Measurements from ENCODE around the gene GPD2.
A peak's percentile ranks its signal among the peaks of the same experiment; 100 is the strongest.

Gene GPD2

GRCh38 chr2:156435718-156436496 is at the start of gene GPD2 (continued):
- TF ChIP-seq ZBTB11 (tag by site-specific recombination; conservative IDR thresholded peaks at IDR 0.05; ENCODE audit: low read depth) (0 out of 2 replicates have a peak, but pooled peaks have one; percentile 66), MEIS1 (CRISPR knock-in tag; IDR thresholded peaks at IDR 0.05; ENCODE audit: borderline replicate concordance) (no peak), ZNF133 (tag by site-specific recombination; IDR thresholded peaks at IDR 0.05) (no peak), ZNF350 (tag by site-specific recombination; IDR thresholded peaks at IDR 0.05) (no peak), ZNF768 (tag by site-specific recombination; IDR thresholded peaks at IDR 0.05) (no peak), WT1 (tag by site-specific recombination; IDR thresholded peaks at IDR 0.05) (no peak; the same call in 1 of the 2 replicates), PBX3 (CRISPR knock-in tag; IDR thresholded peaks at IDR 0.05) (0 out of 2 replicates have a peak, but pooled peaks have one; percentile 63), ZNF610 (tag by site-specific recombination; IDR thresholded peaks at IDR 0.05; ENCODE audit: borderline replicate concordance) (no peak), ZNF843 (tag by site-specific recombination; IDR thresholded peaks at IDR 0.05) (no peak), ZNF157 (tag by site-specific recombination; IDR thresholded peaks at IDR 0.05) (no peak), ZNF544 (tag by site-specific recombination; IDR thresholded peaks at IDR 0.05) (no peak), INSM2 (tag by site-specific recombination; IDR thresholded peaks at IDR 0.05) (no peak), ZNF776 (tag by site-specific recombination; IDR thresholded peaks at IDR 0.05; ENCODE audit: borderline replicate concordance) (no peak), ZNF560 (tag by site-specific recombination; IDR thresholded peaks at IDR 0.05; ENCODE audit: borderline replicate concordance) (no peak), PRDM1 (tag by site-specific recombination; IDR thresholded peaks at IDR 0.05) (no peak), ZNF423 (tag by site-specific recombination; IDR thresholded peaks at IDR 0.05) (0 out of 2 replicates have a peak, but pooled peaks have one; percentile 3), ZNF211 (tag by site-specific recombination; IDR thresholded peaks at IDR 0.05; ENCODE audit: low read depth) (no peak), ZNF274 (IDR thresholded peaks at IDR 0.05; ENCODE audit: low read length) (no peak), ZNF274 (tag by site-specific recombination; IDR thresholded peaks at IDR 0.05; ENCODE audit: borderline replicate concordance) (no peak), ZNF292 (tag by site-specific recombination; IDR thresholded peaks at IDR 0.05; ENCODE audit: borderline replicate concordance, low read depth) (no peak), ZNF792 (tag by site-specific recombination; IDR thresholded peaks at IDR 0.05) (no peak), PATZ1 (tag by site-specific recombination; IDR thresholded peaks at IDR 0.05) (peak; percentile 82), ZIC2 (tag by site-specific recombination; IDR thresholded peaks at IDR 0.05) (0 out of 2 replicates have a peak, but pooled peaks have one; percentile 28), HOXD13 (CRISPR knock-in tag; IDR thresholded peaks at IDR 0.05; ENCODE audit: borderline replicate concordance) (no peak), ZSCAN23 (tag by site-specific recombination; IDR thresholded peaks at IDR 0.05) (no peak), HOXA7 (CRISPR knock-in tag; IDR thresholded peaks at IDR 0.05; ENCODE audit: borderline replicate concordance) (no peak), CTCF (tag by site-specific recombination; IDR thresholded peaks at IDR 0.05) (peak; percentile 90), ZNF561 (tag by site-specific recombination; IDR thresholded peaks at IDR 0.05; ENCODE audit: borderline replicate concordance) (no peak), ZNF488 (tag by site-specific recombination; IDR thresholded peaks at IDR 0.05) (no peak)
